Neural cell (in vitro differentiated cells): ENCODE measurements around the gene PFDN6. TPM values are rescaled to one million over a fixed set of nuclear protein-coding genes. Genes with fewer than 3 reads are reported as not detected.
A peak's percentile ranks its signal among the peaks of the same experiment; 100 is the strongest.

Experiments
- H2AFZ ChIP-seq: fragments of 200-600, 300-800 bp; sonication (generic), shearing (Covaris generic); 2 replicates; pipeline ENCODE4 v1.6.0; 2014; ENCODE audit warnings: low read depth, mild to moderate bottlenecking, antibody characterized with exemption, low read length, moderate library complexity
- H3F3A ChIP-seq: fragments of 200-600 bp; shearing (Covaris generic); 2 replicates; pipeline ENCODE4 v1.6.1; 2016; ENCODE audit warnings: mild to moderate bottlenecking, moderate library complexity, mixed read lengths, antibody characterized with exemption, low read length; ENCODE audit not compliant: insufficient read depth, poor library complexity, severe bottlenecking
- H3K27ac ChIP-seq: fragments of 200-600, 300-800 bp; sonication (generic), shearing (Covaris generic); 2 replicates; pipeline ENCODE4 v1.5.1; 2014; ENCODE audit warnings: mild to moderate bottlenecking, low read length, moderate library complexity
- H3K27me3 ChIP-seq: fragments of 300-800, 200-600 bp; sonication (generic), shearing (Covaris generic); 2 replicates; pipeline ENCODE4 v1.6.0; 2014; ENCODE audit warnings: mild to moderate bottlenecking, low read depth, low read length, moderate library complexity; ENCODE audit not compliant: insufficient read depth
- H3K36me3 ChIP-seq: fragments of 300-800, 200-600 bp; sonication (generic), shearing (Covaris generic); 2 replicates; pipeline ENCODE4 v1.5.1; 2014; ENCODE audit warnings: mild to moderate bottlenecking, antibody characterized with exemption, low read length, moderate library complexity; ENCODE audit not compliant: insufficient read depth
- H3K4me2 ChIP-seq: fragments of 300-800, 200-600 bp; sonication (generic), shearing (Covaris generic); 2 replicates; pipeline ENCODE4 v1.6.0; 2014; ENCODE audit warnings: mild to moderate bottlenecking, low read length
- H3K4me3 ChIP-seq: fragments of 300-800, 200-600 bp; sonication (generic), shearing (Covaris generic); 2 replicates; pipeline ENCODE4 v1.5.1; 2014; ENCODE audit warnings: mild to moderate bottlenecking, low read length, moderate library complexity
- H3K79me2 ChIP-seq: fragments of 200-600 bp; shearing (Covaris generic); replicated peaks from 2 replicates; pipeline ENCODE4 v1.6.0; 2014; ENCODE audit warnings: mild to moderate bottlenecking, low read length, moderate library complexity; ENCODE audit not compliant: insufficient read depth
- H3K9ac ChIP-seq: fragments of 300-800, 200-600 bp; sonication (generic), shearing (Covaris generic); 2 replicates; pipeline ENCODE4 v1.6.1; 2016; ENCODE audit warnings: mild to moderate bottlenecking, low read length, mixed read lengths
- H3K9me2 ChIP-seq: fragments of 200-600 bp; shearing (Covaris generic); 2 replicates; pipeline ENCODE4 v1.6.1; 2016; ENCODE audit warnings: mild to moderate bottlenecking, low read length, mixed read lengths; ENCODE audit not compliant: insufficient read depth
- H3K9me3 ChIP-seq: fragments of 200-600, 300-800 bp; sonication (generic), shearing (Covaris generic); 2 replicates; pipeline ENCODE4 v1.6.1; 2016; ENCODE audit warnings: mild to moderate bottlenecking, mixed run types, low read length, moderate library complexity, mixed read lengths
- H4K20me1 ChIP-seq: fragments of 200-600 bp; shearing (Covaris generic); 2 replicates; pipeline ENCODE4 v1.6.1; 2016; ENCODE audit warnings: mild to moderate bottlenecking, mixed run types; ENCODE audit not compliant: insufficient read depth
- EP300 ChIP-seq: fragments of 450-650 bp; conservative IDR thresholded peaks from 2 replicates; pipeline ENCODE4 v1.6.1; 2014; ENCODE audit warnings: antibody characterized with exemption, mild to moderate bottlenecking, moderate library complexity; ENCODE audit not compliant: poor library complexity, severe bottlenecking
- EZH2 ChIP-seq: fragments of 200-600, 300-800 bp; shearing (Covaris generic), sonication (generic); IDR thresholded peaks from 2 replicates; pipeline ENCODE4 v1.6.1; 2014; ENCODE audit warnings: antibody characterized with exemption, low read length, borderline replicate concordance, mild to moderate bottlenecking; ENCODE audit not compliant: insufficient read depth, poor library complexity, severe bottlenecking
- MXI1 ChIP-seq: fragments of 450-650 bp; conservative IDR thresholded peaks from 2 replicates; pipeline ENCODE4 v1.6.1; 2014; ENCODE audit warnings: antibody characterized with exemption, mild to moderate bottlenecking; ENCODE audit not compliant: poor library complexity, severe bottlenecking
- POLR2AphosphoS5 ChIP-seq: IDR thresholded peaks from 2 replicates; pipeline ENCODE4 v1.6.1; 2012
- RAD21 ChIP-seq: fragments of 450-650 bp; conservative IDR thresholded peaks from 2 replicates; pipeline ENCODE4 v1.6.1; 2014; ENCODE audit warnings: antibody characterized with exemption, mild to moderate bottlenecking, moderate library complexity
- SMC3 ChIP-seq: fragments of 450-650 bp; conservative IDR thresholded peaks from 2 replicates; pipeline ENCODE4 v1.6.1; 2014; ENCODE audit warnings: antibody characterized with exemption, mild to moderate bottlenecking, moderate library complexity; ENCODE audit not compliant: poor library complexity
- TAF1 ChIP-seq: IDR thresholded peaks from 2 replicates; pipeline ENCODE4 v1.6.1; 2012; ENCODE audit warnings: low read depth
- polyA plus RNA-seq: library from polyadenylated mRNA; depleted of rRNA; stranded (reverse); fragments of >200 nt; gene quantifications from 2 replicates; pipeline ENCODE4 v1.2.3, GENCODE V29; 2014
- TF ChIP-seq, protein P1 (sequence below): IDR thresholded peaks from 2 replicates; pipeline ENCODE4 v1.6.1; 2012; ENCODE audit warnings: borderline replicate concordance
- TF ChIP-seq, protein P2 (sequence below): fragments of 450-650 bp; IDR thresholded peaks from 2 replicates; pipeline ENCODE4 v1.5.1; 2014; ENCODE audit warnings: antibody characterized with exemption, mild to moderate bottlenecking, moderate library complexity; ENCODE audit not compliant: poor library complexity, severe bottlenecking

Gene PFDN6
- polyA plus RNA-seq, 1 donor from 2014 or later: 109 TPM

DNA sequence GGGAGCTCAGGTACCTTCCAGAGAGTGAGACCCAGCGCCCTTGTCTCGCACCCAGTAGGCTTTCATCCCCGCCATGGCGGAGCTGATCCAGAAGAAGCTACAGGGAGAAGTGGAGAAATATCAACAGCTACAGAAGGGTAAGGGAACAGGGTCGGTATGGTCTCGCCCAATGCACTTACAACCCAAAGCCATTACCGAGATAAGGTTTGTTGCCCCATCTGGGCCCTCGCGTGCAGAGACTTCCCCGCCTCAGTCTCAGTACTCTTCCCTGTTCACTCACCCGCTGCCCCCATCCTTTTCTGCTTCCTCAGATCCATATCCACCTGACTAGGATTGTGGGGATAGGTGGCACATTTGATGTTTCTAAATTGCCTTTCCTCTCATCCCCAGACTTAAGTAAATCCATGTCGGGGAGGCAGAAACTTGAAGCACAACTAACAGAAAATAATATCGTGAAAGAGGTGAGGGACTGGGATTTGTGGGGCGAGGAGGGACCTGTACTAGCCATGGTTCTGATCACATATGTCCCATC is 449 bp downstream of the PFDN6 start:
- no peaks in the 10 kb centered on the region for H3F3A ChIP-seq
- H4K20me1 ChIP-seq: no peaks in the 10 kb centered on the region
- no peaks in the 10 kb centered on the region for H3K36me3 ChIP-seq
- H2AFZ ChIP-seq: peak overlapping the region; percentile 62
- no peaks in the 10 kb centered on the region for H3K9me3 ChIP-seq
- H3K9me2 ChIP-seq: no peaks in the 10 kb centered on the region
- TF ChIP-seq TAF1 (no peak), RAD21 (no peak), MXI1 (no peak), POLR2AphosphoS5 (no peak), SMC3 (no peak), EZH2 (no peak), EP300 (no peak)
- TF ChIP-seq, protein P1, sequence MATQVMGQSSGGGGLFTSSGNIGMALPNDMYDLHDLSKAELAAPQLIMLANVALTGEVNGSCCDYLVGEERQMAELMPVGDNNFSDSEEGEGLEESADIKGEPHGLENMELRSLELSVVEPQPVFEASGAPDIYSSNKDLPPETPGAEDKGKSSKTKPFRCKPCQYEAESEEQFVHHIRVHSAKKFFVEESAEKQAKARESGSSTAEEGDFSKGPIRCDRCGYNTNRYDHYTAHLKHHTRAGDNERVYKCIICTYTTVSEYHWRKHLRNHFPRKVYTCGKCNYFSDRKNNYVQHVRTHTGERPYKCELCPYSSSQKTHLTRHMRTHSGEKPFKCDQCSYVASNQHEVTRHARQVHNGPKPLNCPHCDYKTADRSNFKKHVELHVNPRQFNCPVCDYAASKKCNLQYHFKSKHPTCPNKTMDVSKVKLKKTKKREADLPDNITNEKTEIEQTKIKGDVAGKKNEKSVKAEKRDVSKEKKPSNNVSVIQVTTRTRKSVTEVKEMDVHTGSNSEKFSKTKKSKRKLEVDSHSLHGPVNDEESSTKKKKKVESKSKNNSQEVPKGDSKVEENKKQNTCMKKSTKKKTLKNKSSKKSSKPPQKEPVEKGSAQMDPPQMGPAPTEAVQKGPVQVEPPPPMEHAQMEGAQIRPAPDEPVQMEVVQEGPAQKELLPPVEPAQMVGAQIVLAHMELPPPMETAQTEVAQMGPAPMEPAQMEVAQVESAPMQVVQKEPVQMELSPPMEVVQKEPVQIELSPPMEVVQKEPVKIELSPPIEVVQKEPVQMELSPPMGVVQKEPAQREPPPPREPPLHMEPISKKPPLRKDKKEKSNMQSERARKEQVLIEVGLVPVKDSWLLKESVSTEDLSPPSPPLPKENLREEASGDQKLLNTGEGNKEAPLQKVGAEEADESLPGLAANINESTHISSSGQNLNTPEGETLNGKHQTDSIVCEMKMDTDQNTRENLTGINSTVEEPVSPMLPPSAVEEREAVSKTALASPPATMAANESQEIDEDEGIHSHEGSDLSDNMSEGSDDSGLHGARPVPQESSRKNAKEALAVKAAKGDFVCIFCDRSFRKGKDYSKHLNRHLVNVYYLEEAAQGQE: no peak
- peak overlapping the region; percentile 73 for H3K9ac ChIP-seq
- H3K4me3 ChIP-seq: peak overlapping the region; percentile 82
- H3K27me3 ChIP-seq: no peaks in the 10 kb centered on the region
- H3K27ac ChIP-seq: peak overlapping the region; percentile 38
- H3K79me2 ChIP-seq: peaks cover 11% of the 10 kb centered on the region
- peak overlapping the region; percentile 91 for H3K4me2 ChIP-seq

DNA sequence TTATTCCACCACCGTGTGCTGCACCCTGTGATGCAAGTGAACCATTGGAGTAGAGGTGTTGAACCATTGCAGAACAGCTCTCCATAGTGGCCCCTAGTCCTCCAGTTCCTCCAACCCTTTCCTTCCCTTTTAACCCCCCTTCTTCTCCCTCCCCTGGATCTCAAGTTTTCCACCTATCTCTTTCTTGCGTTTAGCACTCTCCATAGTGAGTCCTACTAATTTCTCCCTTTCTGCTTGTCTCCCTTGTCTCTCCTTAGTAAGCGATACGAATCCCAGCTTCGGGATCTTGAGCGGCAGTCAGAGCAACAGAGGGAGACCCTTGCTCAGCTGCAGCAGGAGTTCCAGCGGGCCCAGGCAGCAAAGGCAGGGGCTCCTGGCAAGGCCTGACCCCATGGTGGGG is 1.1 kb downstream of the PFDN6 start:
- TF ChIP-seq POLR2AphosphoS5 (no peak), SMC3 (no peak), EZH2 (no peak), TAF1 (no peak), RAD21 (no peak), MXI1 (no peak), EP300 (no peak)
- TF ChIP-seq, protein P1: no peak
- TF ChIP-seq, protein P2, sequence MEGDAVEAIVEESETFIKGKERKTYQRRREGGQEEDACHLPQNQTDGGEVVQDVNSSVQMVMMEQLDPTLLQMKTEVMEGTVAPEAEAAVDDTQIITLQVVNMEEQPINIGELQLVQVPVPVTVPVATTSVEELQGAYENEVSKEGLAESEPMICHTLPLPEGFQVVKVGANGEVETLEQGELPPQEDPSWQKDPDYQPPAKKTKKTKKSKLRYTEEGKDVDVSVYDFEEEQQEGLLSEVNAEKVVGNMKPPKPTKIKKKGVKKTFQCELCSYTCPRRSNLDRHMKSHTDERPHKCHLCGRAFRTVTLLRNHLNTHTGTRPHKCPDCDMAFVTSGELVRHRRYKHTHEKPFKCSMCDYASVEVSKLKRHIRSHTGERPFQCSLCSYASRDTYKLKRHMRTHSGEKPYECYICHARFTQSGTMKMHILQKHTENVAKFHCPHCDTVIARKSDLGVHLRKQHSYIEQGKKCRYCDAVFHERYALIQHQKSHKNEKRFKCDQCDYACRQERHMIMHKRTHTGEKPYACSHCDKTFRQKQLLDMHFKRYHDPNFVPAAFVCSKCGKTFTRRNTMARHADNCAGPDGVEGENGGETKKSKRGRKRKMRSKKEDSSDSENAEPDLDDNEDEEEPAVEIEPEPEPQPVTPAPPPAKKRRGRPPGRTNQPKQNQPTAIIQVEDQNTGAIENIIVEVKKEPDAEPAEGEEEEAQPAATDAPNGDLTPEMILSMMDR: no peak
- Histone ChIP-seq H4K20me1 (no peaks in the 10 kb centered on the region), H3F3A (no peaks in the 10 kb centered on the region), H3K9me2 (no peaks in the 10 kb centered on the region), H3K27me3 (no peaks in the 10 kb centered on the region), H3K36me3 (no peaks in the 10 kb centered on the region), H3K27ac (no peak overlapping the region), H2AFZ (no peak overlapping the region), H3K4me2 (peak overlapping the region; percentile 91), H3K4me3 (peak overlapping the region; percentile 82), H3K79me2 (peaks cover 11% of the 10 kb centered on the region), H3K9ac (no peak overlapping the region), H3K9me3 (no peaks in the 10 kb centered on the region)
